ENCODE results near the gene KRT4.

DNA sequence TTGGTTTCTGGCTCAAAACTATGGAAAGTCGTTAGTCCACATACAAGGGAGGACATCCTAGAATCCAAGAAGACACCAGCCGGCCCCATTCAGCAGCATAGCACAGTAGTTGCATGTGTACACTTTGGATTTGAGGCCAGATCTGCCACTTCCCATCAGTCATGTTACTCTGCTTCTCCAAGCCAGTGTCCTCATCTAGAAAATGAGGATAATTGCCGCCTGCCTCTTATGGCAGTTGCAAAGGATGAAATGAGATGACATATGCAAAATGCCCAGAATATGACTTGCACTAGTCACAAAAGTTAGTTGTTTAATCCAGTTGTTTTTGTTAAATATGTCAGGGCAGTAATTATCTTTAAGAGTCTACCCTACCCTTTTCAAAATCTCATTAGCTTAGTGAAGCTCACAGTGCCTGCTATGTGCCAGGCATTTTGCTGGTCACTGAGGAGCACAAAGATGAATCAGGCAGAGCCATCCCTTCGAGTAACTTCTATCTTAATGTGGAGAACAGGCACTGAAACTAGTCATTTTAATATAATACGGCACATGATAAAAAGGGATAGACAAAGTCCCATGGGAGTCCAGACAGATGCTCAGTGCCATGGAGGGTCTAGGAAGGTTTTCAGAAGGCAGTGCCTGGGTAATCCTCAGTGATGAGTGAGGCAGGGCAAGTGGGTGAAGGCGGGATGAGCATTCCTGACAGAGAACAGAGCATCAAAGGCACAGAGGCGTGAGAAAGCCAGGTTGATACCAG is 30.2 kb downstream of the KRT4 start:
- TF ChIP-seq, protein P1, sequence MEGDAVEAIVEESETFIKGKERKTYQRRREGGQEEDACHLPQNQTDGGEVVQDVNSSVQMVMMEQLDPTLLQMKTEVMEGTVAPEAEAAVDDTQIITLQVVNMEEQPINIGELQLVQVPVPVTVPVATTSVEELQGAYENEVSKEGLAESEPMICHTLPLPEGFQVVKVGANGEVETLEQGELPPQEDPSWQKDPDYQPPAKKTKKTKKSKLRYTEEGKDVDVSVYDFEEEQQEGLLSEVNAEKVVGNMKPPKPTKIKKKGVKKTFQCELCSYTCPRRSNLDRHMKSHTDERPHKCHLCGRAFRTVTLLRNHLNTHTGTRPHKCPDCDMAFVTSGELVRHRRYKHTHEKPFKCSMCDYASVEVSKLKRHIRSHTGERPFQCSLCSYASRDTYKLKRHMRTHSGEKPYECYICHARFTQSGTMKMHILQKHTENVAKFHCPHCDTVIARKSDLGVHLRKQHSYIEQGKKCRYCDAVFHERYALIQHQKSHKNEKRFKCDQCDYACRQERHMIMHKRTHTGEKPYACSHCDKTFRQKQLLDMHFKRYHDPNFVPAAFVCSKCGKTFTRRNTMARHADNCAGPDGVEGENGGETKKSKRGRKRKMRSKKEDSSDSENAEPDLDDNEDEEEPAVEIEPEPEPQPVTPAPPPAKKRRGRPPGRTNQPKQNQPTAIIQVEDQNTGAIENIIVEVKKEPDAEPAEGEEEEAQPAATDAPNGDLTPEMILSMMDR (conservative IDR thresholded peaks at IDR 0.05 in 1 of 2, IDR thresholded peaks at IDR 0.05 in 1 of 2; ENCODE audit: extremely low read depth in 1 of 2, insufficient read depth in 1 of 2, low read depth in 1 of 2, low read length in 2 of 2), result no peak
- TF ChIP-seq EZH2 (IDR thresholded peaks at IDR 0.05; ENCODE audit: borderline replicate concordance, low read length), result no peak

All from mammary epithelial cell (primary cell).